ENCODE results near the gene PDXDC1.
"Not testable (repeated sequence)": the region's sequence is repeated elsewhere in the genome, so short reads cannot be mapped to it uniquely, and the experiment has no call there.

The PDXDC1 gene

DNA sequence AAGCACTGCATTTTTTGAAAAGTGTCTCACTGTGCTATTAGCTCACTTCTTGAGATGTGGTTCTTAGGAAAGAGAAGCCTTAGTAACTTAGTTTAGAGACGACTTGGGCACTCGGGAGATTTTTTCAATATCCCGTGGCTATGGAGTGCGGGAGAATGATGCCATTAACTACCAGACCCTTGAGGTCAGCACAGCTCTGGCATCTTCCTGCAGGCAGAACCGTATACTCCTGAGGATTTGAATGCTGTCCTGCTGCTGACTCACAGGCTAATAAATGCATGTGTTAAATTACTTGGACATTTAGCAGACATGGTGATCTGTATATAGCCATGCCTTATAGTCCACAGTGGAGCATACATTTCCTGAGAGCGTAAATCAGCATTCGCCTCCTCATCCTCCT, 46.6 kb downstream of the PDXDC1 start:
- DNase-seq = not testable (repeated sequence)

DNA sequence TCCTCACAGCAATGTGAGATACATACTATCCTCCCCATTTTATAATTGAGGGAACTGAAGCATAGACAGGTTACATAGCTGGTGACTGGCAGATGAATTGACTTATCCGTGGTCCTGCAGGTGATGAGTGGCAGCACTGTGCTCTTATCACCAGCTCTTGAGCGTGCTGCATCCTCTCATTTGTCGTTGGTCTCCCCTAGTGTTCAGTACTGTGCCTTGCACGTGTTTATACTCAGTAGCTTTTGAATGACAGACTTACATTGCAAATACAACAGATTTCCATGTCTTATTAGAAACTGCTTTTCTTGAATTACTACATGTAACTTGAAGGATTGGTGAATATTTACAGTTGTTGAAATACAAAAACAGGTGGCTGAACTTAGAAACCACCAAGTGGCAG, 47.4 kb downstream of the PDXDC1 start:
- peak; percentile 29 for DNase-seq

DNA sequence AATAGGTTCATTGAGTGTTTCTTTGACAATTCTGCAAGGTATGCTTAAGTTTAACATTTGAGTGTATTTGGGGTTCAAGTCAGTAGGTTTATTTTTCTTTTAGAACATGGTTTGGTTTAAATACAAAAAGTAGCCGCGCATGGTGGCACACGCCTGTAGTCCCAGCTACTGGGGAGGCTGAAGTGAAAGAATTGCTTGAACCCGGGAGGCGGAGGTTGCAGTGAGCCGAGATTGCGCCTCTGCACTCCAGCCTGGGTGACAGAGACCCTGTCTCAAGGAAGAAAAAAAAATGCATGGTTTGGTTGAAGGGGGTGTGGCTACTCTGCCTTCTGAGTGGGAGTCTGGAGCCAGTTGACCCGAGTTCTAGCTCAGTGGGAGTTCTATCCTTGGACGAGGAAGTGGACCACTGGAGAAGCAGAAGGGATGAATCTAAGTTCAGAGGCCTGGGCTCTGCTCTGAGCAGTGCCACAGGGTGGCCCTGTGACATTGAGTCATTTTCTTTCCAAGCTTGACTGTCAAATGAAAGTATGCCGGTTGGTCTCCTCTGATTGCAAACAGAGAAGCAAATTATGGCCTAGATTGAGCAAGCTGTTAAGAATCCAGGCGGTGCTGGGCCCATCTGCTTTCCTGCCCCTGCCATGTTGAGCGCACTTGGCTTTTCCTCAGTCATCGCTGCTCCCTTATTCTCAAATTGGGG, 48.7 kb downstream of the PDXDC1 start:
- DNase-seq = not testable (repeated sequence)

DNA sequence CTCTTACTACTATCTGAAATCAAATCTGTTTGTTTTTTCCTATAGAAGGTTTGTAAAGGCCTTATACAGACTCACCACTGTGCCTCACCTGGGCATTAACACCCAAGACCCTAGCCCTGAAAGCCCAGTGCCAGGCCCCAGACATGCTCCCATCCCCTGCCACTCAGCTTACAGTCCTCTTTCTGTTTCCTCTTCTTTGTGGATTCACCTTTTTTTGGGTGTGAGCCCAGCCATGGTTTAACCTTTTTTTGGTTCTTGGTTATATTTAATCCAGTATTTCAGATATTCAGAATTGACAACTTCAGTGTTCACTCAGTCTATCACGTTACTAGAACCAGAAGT, 50.0 kb downstream of the PDXDC1 start:
- DNase-seq = not testable (repeated sequence)

DNA sequence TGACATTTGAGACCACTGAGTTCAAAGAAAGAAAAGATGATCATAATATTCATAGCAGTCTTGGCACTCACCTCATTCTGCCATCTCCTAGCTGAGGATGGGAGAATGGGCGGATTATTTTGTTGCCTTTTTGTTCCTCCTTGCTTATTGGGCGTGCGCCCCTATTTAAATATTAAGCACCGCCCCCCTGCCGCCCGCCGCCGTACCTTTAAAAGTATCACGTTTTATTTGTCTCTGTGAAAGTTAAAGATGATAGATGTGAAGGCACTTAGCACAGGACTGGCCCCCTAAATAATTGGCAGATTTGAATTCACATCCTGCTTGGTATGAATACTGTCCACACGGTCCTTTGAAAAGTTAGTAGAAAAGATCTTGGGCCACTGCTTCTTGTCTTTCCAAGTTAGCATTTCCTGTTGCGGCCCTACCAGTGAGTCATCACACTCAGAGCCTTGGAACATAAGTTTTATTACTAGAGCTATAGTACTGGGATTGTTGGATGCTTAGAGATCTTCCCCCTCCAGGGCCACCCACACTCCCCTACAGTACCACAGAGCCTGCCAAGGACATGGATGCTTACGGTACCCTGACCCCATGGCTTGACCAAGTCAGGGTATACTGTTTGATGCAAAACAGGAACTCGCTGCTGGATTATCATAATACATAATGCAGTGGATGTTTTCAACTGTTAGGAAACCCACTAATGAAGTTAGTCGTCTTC, 50.6 kb downstream of the PDXDC1 start:
- DNase-seq = not testable (repeated sequence)

DNA sequence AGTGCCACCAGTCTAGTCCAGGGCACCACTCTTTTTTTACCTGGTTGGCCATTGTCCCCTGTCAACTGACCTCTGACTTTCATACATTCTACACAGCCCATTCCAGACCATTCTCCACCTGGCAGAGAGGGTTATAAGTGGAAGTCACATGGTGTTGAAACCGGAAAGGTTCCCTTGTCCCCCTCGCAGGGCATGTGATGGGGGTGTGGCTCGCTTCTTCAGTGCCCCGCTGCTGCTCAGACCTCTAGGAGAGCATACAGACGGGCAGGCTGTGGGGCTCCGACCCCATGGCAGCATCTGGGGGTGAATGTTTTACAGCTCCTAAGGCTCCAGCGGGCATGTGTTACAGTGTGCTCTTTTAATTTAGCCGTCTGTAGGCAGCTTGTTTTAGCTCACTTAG, 52.2 kb downstream of the PDXDC1 start:
- DNase-seq = not testable (repeated sequence)

DNA sequence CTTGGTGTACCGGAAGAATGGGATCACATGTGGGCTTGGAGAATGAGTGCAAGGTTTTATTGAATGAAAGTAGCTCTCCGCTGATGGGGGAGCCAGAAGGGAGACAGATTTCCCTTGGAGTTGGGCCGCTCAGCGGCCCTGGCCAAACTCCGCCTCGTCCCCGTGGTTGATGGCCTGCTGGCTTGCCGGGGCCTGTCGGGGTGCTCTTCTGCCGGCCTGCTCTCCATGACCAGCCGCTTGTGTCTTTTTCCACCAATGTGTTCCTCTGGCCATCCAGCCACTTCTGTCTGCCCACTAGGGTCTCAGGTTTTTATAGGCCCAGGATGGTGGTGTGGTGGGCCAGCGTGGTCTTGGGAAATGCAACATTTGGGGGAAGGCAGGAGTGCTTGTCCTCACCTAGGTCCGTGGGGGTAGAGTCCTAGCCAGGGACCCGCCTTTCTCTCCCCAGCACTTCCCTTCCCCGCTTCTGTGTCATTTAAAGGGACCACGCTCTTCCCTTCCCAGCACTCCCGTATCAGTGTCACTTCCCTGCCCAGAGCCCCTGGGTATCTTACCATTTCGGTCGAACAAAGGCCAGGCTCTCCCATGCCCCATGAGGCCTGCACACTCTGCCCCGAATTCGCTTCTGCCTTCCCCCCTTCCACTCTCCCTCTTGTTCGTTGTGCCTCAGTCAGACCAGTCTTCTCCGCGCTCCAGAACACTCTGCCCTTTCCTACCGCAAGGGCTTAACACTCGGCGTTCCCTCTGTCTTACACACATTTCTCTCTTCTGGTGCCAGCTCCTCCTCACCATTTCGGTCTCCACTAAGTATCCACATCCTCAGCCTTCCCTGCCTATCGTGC, 52.9 kb downstream of the PDXDC1 start:
- DNase-seq = not testable (repeated sequence)

DNA sequence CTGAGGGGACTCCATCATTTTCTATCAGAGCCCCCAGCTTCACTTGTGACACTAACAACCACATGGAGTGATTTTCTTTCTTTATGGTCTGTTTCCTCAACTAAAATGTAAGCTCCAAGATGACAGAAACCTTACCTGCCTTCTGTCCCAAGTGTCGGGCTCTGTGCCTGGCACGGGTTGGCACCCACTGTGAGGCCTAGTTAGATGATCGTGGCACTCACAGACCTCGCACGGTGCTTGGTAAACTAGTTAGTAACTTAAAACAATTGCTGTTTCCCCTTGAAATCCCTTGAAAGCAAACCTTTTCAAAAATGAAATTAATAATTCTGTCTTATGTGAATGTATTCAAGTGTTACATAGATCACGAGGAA, 53.5 kb downstream of the PDXDC1 start:
- DNase-seq = not testable (repeated sequence)

DNA sequence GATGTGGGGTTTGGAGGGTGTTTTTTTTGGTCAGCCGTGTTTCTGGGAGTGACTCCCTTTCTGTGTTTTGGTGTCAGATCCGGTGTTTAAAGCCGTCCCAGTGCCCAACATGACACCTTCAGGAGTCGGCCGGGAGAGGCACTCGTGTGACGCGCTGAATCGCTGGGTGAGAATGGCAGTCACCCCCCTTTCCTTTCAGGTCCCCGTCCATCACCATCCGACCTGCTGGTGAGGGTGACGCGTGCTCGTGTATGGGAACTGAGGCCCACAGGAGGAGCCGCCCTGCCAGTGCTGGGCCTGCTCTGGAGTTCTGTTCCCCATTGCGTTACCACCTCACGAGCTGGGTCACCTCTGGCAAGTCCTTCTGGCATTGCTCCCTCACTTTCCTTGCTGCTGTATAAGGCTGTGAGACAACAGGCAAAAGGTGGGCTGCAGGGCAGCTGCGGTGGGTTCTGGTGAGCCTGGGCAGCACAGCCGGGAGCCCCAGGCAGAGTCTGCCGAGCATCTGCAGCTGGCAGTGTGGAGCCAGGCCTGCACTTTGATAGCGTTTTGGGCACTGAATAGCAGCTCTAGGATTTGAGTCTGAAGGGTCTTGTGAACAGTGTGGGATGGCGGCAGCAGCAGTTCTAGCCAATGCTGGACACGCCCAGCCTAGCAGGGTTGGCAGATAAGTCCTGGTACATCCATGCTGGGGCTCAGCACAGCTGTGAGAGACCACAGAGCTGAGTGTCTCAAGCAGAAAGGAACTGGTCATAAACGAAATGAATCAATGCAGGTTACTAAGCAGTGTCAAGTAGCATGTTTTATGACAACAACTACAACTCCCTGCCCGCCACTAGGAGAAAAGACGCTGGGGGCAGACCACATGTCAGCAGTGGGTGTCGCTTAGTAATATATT, 54.2 kb downstream of the PDXDC1 start:
- DNase-seq = not testable (repeated sequence)

DNA sequence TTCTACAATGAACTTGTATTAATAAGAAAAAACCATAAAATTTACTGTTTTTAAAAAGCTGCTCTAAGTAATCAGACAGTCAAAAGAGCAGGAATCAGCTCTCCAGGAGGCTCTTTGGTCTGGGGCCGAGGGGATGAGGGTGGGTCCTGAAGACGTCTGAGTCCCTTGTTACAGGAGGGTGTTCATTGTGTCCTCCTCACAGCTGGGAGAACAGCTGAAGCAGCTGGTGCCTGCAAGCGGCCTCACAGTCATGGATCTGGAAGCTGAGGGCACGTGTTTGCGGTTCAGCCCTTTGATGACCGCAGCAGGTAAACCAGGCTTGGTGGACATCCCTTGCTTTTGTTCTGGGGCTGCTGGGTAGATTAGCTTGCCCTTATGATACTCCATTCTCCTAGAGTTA, 54.9 kb downstream of the PDXDC1 start:
- not testable (repeated sequence) for DNase-seq

DNA sequence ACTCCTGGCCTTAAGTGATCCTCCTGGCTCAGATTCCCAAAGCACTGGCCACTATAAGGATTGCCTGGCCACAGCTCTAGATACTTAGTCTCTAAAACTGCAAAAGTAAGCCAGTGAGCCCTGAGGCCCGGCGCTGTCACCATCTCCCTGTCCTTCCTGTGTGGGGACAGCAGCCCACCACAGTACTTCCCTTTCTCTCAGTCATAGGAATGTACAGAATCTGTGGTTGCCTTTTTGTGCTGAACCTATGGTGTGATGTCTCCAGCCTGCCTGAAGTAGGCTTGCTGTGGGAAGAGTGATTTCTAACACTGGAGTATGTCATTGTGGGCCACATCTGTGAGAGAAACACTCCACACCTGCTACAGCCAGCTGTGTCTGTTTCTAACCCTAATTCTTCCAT, 56.4 kb downstream of the PDXDC1 start:
- no peak for DNase-seq

DNA sequence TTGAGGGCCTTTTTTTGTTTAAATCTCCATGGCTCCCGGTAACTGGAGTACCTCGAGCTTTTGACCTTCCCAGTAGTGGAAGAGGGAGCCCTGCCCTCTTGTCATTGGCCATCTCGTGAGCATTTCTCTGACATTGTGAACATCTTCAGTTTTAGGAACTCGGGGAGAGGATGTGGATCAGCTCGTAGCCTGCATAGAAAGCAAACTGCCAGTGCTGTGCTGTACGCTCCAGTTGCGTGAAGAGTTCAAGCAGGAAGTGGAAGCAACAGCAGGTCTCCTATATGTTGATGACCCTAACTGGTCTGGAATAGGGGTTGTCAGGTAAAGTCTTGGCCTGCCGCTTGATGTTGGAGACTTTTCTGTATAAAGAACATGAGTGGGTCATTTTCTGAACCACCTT, 56.8 kb downstream of the PDXDC1 start:
- DNase-seq = no peak

DNA sequence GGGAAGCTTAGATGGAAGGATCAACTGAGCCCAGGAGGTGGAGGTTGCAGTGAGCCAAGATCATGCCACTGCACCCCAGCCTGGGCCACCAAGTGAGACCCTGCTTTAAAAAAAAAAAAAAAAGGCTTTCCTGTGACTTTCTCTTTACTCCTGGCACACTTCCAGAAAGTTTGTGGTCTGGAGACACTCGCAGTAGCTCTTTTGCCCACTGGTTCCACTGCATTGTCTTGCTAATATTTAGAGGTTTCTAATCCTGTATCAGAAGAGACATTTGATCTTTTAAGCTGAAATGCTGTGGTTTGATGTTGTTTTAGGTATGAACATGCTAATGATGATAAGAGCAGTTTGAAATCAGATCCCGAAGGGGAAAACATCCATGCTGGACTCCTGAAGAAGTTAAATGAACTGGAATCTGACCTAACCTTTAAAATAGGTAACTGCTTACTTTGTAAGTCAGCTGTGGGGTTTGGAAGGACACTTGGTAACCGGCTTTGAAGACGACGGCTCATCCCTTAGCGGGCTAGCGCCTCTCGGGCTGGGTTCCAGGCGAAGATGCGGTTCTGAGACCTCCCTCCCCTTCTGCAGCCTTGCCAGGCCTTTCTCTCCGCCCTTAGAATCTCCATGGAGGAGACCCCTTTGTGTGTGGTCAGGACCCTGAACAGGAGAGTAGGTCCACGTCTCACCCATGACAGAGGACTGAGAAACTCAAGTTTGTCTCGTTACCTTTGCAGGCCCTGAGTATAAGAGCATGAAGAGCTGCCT, 57.9 kb downstream of the PDXDC1 start:
- DNase-seq = no peak

DNA sequence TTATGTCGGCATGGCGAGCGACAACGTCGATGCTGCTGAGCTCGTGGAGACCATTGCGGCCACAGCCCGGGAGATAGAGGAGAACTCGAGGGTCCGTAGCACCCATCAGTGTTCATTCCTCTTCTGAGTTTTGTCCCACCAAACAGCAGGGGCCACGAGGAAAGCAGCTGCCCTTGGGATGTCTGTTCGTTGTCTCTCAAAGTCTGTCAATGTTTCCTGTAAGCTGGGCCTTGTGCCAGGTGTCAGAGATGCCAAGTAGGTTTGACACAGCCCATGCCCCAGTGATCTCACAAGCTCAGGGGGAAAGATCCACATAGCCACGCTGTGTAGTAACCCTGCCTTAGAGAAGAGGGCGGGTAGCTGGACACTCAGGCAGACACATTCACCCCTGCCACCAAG, 58.5 kb downstream of the PDXDC1 start:
- DNase-seq = no peak

DNA sequence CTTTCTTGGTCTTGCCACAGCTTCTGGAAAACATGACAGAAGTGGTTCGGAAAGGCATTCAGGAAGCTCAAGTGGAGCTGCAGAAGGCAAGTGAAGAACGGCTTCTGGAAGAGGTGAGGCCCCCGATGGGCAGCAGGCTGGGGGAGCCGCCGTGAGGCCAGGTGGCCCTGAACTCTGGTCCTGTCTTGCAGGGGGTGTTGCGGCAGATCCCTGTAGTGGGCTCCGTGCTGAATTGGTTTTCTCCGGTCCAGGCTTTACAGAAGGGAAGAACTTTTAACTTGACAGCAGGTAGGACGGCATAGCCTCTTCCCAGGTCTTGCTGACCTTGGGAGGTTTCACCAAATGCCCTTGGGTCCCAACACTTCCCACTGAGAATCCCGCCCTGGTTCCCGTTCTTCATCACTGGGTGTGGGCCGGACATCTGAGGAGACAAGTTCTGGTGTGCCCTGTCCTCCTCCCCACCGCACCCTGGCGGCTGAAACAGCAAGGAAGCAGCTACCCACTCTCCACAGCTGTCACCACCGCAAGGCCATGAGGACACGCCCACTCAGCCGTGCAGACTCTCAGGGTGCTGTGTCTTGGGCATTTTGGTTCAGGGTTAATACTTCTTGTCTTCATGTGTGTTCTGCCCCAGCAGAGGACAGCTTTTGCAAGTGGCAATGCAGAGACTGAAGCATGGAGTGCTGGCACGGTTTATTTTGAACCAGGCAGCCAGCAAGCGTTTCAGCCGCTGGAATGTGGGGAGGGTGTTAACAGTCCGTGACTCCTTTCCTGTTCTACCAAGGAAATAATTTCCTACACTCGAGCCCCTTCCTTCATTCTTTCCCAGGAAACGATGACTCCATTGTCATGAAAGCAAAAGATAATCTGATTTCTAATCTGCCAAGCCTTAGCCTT, 59.7 kb downstream of the PDXDC1 start:
- DNase-seq = no peak

DNA sequence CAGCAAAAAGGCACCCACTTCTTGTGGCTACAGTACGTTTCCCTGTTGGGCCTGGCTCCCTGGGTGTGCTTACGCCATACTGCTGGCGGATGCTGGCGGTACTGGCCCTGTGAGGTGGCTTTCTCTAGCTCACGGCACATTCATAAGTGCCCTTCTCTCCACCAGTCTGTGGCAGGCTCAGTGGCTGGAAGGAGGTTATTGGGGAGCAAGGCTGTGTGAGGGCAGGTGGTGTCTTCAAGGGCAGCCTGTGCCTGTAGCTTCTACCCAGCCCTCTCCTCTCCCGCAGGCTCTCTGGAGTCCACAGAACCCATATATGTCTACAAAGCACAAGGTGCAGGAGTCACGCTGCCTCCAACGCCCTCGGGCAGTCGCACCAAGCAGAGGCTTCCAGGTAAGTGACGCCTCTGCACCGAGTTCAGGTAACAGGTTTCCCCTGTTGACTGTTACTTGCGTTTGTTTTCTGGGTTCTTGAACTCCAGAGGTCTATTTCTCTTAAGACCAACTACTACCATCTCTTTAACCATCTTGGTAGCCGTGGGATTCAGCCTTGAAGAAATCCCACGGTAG, 60.4 kb downstream of the PDXDC1 start:
- DNase-seq = no peak

DNA sequence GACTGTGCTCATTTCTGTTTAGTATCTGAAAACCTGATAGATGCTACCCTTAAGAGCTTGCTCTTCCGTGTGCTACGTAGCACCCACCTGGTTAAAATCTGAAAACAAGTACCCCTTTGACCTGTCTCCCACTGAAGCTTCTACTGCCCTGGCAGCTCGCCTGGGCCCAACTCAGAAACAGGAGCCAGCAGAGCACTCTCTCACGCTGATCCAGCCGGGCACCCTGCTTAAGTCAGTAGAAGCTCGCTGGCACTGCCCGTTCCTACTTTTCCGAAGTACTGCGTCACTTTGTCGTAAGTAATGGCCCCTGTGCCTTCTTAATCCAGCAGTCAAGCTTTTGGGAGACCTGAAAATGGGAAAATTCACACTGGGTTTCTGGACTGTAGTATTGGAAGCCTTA, 62.2 kb downstream of the PDXDC1 start:
- DNase-seq = no peak

DNA sequence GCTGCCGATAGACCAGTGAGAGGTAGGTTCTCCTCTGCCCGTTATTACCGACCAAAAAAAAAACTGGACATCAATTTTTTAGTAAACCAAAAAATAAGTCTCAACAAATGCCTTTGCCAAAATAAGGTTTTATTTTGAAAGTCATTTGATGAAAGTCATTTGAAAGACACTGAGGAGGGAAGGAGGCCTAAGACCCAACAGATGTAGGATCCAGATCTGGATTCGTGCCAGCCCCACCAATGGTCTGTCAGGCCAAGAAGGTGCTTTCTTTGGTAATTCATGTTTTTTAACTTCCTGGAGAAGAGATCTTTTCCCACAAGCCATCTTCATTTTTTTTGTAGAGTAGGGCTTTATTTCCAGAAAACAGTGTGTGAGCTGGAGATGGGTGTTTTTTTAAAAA, 62.9 kb downstream of the PDXDC1 start:
- no peak for DNase-seq

DNA sequence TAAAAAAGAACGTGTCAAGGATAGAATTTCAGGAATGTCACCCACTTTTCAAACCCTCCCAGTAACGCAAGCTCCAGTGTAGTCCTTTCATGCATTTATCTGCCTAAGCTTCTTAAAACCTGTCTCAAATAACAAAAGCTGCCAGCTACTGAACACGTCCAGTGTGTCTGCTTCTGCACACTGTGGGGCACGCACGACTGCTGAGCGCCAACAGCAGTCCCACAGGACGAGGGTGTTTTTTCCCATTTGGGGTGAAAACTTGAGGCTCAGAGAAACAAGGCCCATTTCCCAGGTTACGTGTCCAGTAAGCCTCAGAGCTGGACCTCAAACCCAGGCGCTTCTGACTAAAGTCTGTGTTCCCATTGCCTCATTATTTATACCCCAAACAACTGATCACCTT, 63.9 kb downstream of the PDXDC1 start:
- DNase-seq = no peak

DNA sequence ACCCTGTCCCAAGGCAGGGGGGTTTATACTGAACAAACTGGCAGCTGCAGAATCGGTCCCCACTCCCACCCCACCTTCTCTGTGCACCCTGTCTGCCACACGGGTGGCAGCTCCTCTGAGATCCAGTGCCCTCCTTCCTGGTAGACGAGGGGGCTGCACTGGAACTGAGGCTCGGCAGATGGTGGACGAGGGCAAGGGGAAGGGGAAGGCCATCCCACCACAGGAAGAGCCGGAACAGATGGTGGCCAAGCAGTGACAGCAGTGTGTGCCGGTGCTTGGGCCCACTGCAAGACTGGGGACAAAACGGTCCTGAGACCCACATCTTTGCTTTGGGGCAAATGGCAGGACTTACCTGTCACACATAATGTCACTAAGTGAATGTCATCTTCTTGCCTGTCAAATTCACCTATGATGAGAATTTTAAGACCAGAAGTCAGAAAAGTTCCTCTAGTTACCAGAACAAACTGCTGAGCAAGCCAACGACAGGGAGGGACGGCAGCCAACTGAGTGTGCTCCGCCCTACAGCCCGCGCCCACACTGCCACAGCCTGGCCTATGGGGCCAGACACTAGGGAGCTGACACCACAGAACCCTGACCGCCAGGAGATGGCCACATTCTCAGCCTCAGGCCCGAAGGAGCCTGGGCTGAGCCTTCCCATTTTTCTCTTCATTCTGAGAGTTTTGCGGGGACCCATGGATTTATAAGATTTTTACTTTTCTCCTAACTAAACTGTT, 66.6 kb downstream of the PDXDC1 start:
- DNase-seq = no peak
